Superior temporal gyrus (tissue), 1 donor: ENCODE results near the gene ERN1.
A peak's percentile ranks its signal among the peaks of the same experiment; 100 is the strongest.
"Not testable (repeated sequence)": the region's sequence is repeated elsewhere in the genome, so short reads cannot be mapped to it uniquely, and the experiment has no call there.

Experiments used
- DNase-seq: peaks from one replicate; pipeline ENCODE4 v3.0.0-alpha.2; 2016; ENCODE audit errors: extremely low spot score

Gene ERN1

GRCh38 chr17:64032081-64032480, 97.9 kb downstream of the ERN1 start:
- no peak for DNase-seq

- peak; percentile 76 for DNase-seq
These were observed 101.0 kb downstream of the ERN1 start for GRCh38 chr17:64028874-64029464.

GRCh38 chr17:64025732-64026294, 104.1 kb downstream of the ERN1 start:
- peak; percentile 42 for DNase-seq

GRCh38 chr17:64024781-64025731, 104.9 kb downstream of the ERN1 start:
- no peak for DNase-seq

- no peak for DNase-seq
These were observed 105.7 kb downstream of the ERN1 start for GRCh38 chr17:64024215-64024654.

- DNase-seq: no peak
These were observed 107.3 kb downstream of the ERN1 start for GRCh38 chr17:64022611-64023063.

- DNase-seq: no peak
These were observed 109.7 kb downstream of the ERN1 start, which contains the start of gene ICAM2 for GRCh38 chr17:64020056-64020766. ICAM2 (minus strand) TSS chr17:64020633; CDS start chr17:64006691, 13,942 bp downstream.

GRCh38 chr17:64019551-64019961, 110.4 kb downstream of the ERN1 start:
- not testable (repeated sequence) for DNase-seq

- DNase-seq: no peak
These were observed 112.5 kb downstream of the ERN1 start for GRCh38 chr17:64017381-64017980.

- no peak for DNase-seq
These were observed 113.0 kb downstream of the ERN1 start for GRCh38 chr17:64016974-64017373.

GRCh38 chr17:64016231-64016784, 113.6 kb downstream of the ERN1 start:
- DNase-seq: no peak

GRCh38 chr17:64015447-64015846, 114.5 kb downstream of the ERN1 start:
- no peak for DNase-seq

GRCh38 chr17:64009571-64010402, 120.2 kb downstream of the ERN1 start:
- DNase-seq: no peak

- DNase-seq: no peak
These were observed 121.1 kb downstream of the ERN1 start for GRCh38 chr17:64008830-64009229.

- DNase-seq: no peak
These were observed 121.6 kb downstream of the ERN1 start for GRCh38 chr17:64008346-64008745.

- no peak for DNase-seq
These were observed 122.1 kb downstream of the ERN1 start for GRCh38 chr17:64007838-64008282.

- not testable (repeated sequence) for DNase-seq
These were observed 122.7 kb downstream of the ERN1 start for GRCh38 chr17:64007089-64007837.

GRCh38 chr17:64006361-64007088, 123.4 kb downstream of the ERN1 start:
- DNase-seq: no peak
